Measurements from ENCODE around the gene AGAP9.
"Not testable (repeated sequence)": the region's sequence is repeated elsewhere in the genome, so short reads cannot be mapped to it uniquely, and the experiment has no call there.

AGAP9 gene

DNA sequence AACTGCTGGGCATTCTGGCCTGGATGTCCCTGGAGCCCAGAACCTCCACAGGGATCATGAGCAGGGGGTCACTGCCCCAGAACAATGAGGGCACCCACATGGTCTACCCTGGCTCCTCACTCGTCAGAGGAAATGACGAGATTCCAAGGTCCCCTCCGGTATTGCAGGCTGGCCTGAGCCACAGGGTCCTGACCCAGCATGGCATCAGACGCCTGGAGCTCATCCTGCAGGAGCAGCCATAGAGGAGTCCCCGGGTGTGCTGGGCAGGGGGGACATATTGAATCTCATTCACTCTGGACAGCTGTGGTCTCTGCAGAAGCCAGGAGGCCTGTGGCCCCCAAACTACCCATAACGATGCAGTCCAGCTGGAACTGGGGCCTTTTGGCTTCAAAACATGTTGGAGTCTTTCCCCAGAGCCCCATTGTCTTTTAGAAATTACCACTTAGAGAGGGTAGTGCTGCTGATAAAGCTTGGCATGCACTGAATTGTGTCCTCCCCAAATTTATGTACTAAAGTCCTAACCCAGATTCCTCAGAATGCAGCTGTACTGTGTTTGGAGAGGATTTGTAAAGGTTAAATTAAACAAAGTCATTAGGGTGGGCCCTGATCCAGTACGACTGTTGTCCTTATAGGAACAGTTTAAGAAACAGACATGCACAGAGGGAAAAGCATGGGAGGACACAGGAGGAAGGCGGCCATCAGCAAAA, 67.2 kb downstream of the AGAP9 start:
- Mint-ChIP-seq H3K27me3 (ENCODE audit: low read depth, poor library complexity) (peaks cover 4% of the 10 kb centered on the region), H3K36me3 (ENCODE audit: low read depth) (no peaks in the 10 kb centered on the region), H3K9me3 (no peaks in the 10 kb centered on the region), H3K4me3 (no peak overlapping the region), H3K27ac (no peak overlapping the region), H3K4me1 (peaks cover 17% of the 10 kb centered on the region)
- TF ChIP-seq, protein P1, sequence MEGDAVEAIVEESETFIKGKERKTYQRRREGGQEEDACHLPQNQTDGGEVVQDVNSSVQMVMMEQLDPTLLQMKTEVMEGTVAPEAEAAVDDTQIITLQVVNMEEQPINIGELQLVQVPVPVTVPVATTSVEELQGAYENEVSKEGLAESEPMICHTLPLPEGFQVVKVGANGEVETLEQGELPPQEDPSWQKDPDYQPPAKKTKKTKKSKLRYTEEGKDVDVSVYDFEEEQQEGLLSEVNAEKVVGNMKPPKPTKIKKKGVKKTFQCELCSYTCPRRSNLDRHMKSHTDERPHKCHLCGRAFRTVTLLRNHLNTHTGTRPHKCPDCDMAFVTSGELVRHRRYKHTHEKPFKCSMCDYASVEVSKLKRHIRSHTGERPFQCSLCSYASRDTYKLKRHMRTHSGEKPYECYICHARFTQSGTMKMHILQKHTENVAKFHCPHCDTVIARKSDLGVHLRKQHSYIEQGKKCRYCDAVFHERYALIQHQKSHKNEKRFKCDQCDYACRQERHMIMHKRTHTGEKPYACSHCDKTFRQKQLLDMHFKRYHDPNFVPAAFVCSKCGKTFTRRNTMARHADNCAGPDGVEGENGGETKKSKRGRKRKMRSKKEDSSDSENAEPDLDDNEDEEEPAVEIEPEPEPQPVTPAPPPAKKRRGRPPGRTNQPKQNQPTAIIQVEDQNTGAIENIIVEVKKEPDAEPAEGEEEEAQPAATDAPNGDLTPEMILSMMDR (IDR thresholded peaks at IDR 0.05), result no peak
- DNase-seq, result no peak

DNA sequence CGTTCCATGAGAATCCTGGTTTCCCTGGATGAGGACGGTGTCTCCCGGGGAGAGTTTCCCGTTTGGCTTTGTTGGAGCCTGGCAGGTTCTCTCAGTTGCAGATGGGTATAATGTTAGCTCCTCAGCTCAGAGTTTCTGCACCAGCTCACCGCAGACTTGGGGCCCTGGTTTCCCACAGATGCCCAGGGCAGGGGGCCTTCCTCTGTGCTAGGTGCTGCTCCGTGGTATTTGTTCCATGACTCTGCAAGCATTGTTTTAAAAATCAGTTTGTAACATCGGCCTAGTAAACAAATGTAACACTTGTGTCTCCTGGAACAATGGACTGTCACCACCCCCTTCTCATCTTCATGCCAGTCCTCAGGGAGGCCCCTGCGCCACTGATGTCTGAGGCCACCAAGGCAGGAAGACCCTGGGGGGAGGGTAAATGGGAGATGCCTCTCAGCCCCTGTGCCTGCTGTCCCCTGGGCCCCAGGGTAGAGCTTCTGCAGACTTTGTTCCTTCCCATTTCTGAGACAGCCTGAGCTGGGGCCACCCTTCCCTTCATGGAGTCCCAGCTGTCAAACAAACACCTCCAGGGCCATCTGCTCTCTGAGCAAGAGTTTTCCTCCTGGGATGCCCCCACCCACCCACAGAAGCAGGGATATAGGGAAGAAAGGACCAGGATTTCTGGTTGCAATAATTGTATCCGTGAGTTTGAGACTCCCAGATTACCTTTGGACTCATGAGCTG, 67.9 kb downstream of the AGAP9 start:
- not testable (repeated sequence) for H3K27me3 Mint-ChIP-seq (ENCODE audit: low read depth, poor library complexity); DNase-seq; H3K36me3 Mint-ChIP-seq (ENCODE audit: low read depth); H3K27ac Mint-ChIP-seq; H3K9me3 Mint-ChIP-seq; H3K4me3 Mint-ChIP-seq
- H3K4me1 Mint-ChIP-seq, result peaks cover 13% of the 10 kb centered on the region

DNA sequence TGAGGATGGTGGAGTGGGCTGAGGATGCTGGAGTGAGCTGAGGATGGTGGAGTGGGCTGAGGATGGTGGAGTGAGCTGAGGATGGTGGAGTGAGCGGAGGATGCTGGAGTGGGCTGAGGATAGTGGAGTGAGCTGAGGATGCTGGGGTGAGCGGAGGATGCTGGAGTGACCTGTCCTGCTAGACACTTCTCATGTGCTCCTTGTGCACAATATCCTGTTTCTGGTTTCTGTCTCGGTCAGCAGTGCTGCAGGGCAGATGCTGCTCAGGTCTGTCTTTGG, 68.7 kb downstream of the AGAP9 start:
- no peaks in the 10 kb centered on the region for H3K36me3 Mint-ChIP-seq (ENCODE audit: low read depth)
- peaks cover 13% of the 10 kb centered on the region for H3K4me1 Mint-ChIP-seq
- H3K4me3 Mint-ChIP-seq, result no peak overlapping the region
- no peaks in the 10 kb centered on the region for H3K9me3 Mint-ChIP-seq
- DNase-seq, result no peak
- peak overlapping the region; percentile 28 for H3K27ac Mint-ChIP-seq
- TF ChIP-seq, protein P1 (IDR thresholded peaks at IDR 0.05), result no peak
- peaks cover 4% of the 10 kb centered on the region for H3K27me3 Mint-ChIP-seq (ENCODE audit: low read depth, poor library complexity)

DNA sequence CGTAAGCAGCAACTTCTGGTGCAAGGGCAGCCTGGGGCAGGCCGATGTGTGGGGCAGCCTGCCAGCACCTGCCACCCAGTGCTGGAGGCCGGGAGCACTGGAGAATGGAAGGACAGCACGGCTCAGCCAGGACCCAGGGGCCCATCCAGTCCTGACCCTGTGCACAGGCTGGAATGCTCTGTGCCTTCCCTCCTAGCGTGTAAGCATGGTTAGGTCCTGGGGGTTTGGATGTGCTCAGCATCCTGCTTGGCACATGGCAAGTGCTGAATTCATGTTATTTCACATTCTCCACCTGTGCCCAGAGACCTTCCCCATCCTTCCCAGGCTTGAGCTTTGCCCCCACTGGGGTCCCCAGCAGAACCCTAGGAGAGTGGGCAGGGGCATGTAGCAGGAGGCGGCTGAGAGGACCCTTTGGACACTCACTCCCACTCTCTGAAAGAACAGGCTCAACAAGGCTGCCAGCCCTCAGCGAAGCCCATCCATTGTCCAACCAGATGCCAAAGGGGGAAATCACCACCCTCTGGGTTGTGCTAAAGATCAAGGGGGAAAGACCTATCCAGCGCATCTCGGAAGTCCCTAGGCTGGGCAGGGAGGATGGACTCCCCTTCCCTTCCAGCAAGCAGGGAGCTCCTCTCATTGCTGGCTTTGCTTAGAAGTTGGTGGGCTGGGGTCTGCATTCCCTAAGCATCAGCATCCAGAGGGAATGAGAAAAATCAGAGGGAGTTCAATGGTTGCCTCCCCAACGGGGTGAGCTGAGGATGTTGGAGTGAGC, 69.2 kb downstream of the AGAP9 start:
- Mint-ChIP-seq H3K27me3 (ENCODE audit: low read depth, poor library complexity) (peaks cover 4% of the 10 kb centered on the region), H3K27ac (peak overlapping the region; percentile 28), H3K4me3 (no peak overlapping the region), H3K9me3 (no peaks in the 10 kb centered on the region), H3K36me3 (ENCODE audit: low read depth) (no peaks in the 10 kb centered on the region), H3K4me1 (peaks cover 13% of the 10 kb centered on the region)
- TF ChIP-seq, protein P1 (IDR thresholded peaks at IDR 0.05), result no peak
- no peak for DNase-seq

DNA sequence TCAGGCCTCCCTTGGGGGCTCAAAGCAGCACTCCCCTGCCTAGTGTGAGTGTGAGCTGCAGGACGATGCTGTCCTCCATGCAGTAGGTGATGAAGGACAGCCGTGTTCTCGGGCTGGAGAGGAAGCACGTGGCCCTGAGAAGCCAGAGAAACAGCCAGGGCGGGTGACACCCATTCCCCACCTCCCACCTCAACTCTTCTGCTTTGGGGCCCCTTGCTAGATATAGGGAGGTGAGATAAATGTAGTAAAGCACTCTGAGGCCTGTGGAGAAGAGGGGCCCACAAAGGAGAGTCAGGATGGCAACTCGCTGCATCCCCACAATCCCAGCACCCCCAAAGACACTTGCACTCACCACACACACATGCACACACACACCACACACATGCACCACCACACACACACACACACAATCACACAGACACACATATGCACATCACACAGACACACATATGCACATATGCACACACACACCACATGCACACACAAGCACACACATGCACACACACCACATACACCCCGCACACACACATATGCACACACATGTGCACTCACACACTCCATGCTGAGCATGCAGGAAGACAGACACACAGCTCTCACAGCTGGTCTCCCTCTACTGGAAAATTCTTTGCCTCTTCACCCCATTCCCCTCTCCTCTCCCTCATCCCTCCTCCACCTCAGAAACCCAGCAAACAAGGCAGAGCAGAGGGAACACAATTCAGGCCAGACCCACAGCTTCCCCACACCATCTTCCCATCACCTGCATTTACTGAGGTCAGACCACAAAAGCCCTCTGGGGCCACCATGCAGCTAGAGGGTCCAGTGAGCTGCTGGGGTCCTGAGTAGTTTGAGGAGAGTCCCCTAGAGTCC, 70.1 kb downstream of the AGAP9 start:
- H3K4me3 Mint-ChIP-seq, result peak overlapping the region; percentile 15
- no peaks in the 10 kb centered on the region for H3K36me3 Mint-ChIP-seq (ENCODE audit: low read depth)
- TF ChIP-seq, protein P1 (IDR thresholded peaks at IDR 0.05), result no peak
- H3K27me3 Mint-ChIP-seq (ENCODE audit: low read depth, poor library complexity), result peaks cover 6% of the 10 kb centered on the region
- H3K4me1 Mint-ChIP-seq, result peaks cover 21% of the 10 kb centered on the region
- peak overlapping the region; percentile 28 for H3K27ac Mint-ChIP-seq
- no peaks in the 10 kb centered on the region for H3K9me3 Mint-ChIP-seq
- no peak for DNase-seq
